K562 (cell line): ENCODE measurements around the gene TP73. TPM values are rescaled to one million over a fixed set of nuclear protein-coding genes. Genes with fewer than 3 reads are reported as not detected.

ENCODE experiments used
- ELF2 ChIP-seq: fragments of 250-450 bp; sonication (Bioruptor Pico); IDR thresholded peaks from 2 replicates; pipeline ENCODE4 v1.5.0; 2021; ENCODE audit warnings: mild to moderate bottlenecking
- FOSL1 ChIP-seq: fragments of 200-800 bp; sonication (Bioruptor generic); conservative IDR thresholded peaks from 2 replicates; pipeline ENCODE4 v1.6.1; 2016; ENCODE audit warnings: missing genetic modification characterization, missing compliant biosample characterization
- GATAD2B ChIP-seq: fragments of 450-650 bp; IDR thresholded peaks from 2 replicates; pipeline ENCODE4 v1.6.1; 2017; ENCODE audit warnings: mild to moderate bottlenecking, borderline replicate concordance
- HDAC3 ChIP-seq: fragments of 450-650 bp; IDR thresholded peaks from 2 replicates; pipeline ENCODE4 v1.6.1; 2018; ENCODE audit warnings: borderline replicate concordance, mild to moderate bottlenecking, moderate library complexity; ENCODE audit not compliant: partially characterized antibody
- HNRNPH1 ChIP-seq: fragments of 200-400 bp; formaldehyde crosslinking; optimal IDR thresholded peaks from 2 replicates; pipeline ENCODE3; 2017; ENCODE audit warnings: low read depth, mild to moderate bottlenecking, low read length, moderate library complexity
- NONO ChIP-seq, 2 experiments: fragments of 200-400 bp in 1 of 2; fragments of 450-650 bp in 1 of 2; formaldehyde crosslinking in 1 of 2; IDR thresholded peaks; 2 replicates each; pipeline ENCODE4 v1.6.1; 2017; ENCODE audit warnings: low read depth in 2 of 2, mild to moderate bottlenecking in 2 of 2, moderate library complexity in 2 of 2, low read length in 1 of 2
- ZFP30 ChIP-seq: fragments of 250-450 bp; sonication (Bioruptor Pico); IDR thresholded peaks from 2 replicates; pipeline ENCODE4 v1.8.0; 2022; ENCODE audit warnings: moderate library complexity, mild to moderate bottlenecking, inconsistent platforms, borderline replicate concordance
- ZNF133 ChIP-seq: fragments of 250-450 bp; sonication (Bioruptor Pico); IDR thresholded peaks from 2 replicates; pipeline ENCODE4 v1.4.0; 2020; ENCODE audit warnings: mild to moderate bottlenecking
- ZNF217 ChIP-seq: sonication (generic); formaldehyde crosslinking; IDR thresholded peaks from 2 replicates; pipeline ENCODE4 v1.8.0; 2022; ENCODE audit warnings: mild to moderate bottlenecking, missing genetic modification reagents
- ZNF324 ChIP-seq: fragments of 250-450 bp; sonication (Bioruptor Pico); IDR thresholded peaks from 2 replicates; pipeline ENCODE4 v1.4.0; 2020; ENCODE audit warnings: mild to moderate bottlenecking
- polyA plus RNA-seq, 8 experiments: library from polyadenylated mRNA; depleted of rRNA in 4 of 8; stranded (reverse) in 5 of 8; unstranded in 3 of 8; fragments of >200 nt; fragmentation: Nextera tagmentation in 2 of 8; fragmentation: Illumina TruSeq in 1 of 8; extraction: Ambion mirVana in 2 of 8; extraction: Trizol in 1 of 8; gene quantifications; 2 replicates each; pipeline versions ENCODE4 v1.2.1 to v1.2.3, GENCODE V29; 2011 to 2014; ENCODE audit warnings: inconsistent platforms in 1 of 8, missing spikeins in 1 of 8
- total RNA-seq, 7 experiments: library from RNA; depleted of rRNA in 6 of 7; stranded (reverse); fragments of >200 nt in 6 of 7; fragmentation: Illumina TruSeq in 2 of 7; extraction: Trizol in 2 of 7; gene quantifications; 2 replicates each; pipeline versions ENCODE4 v1.2.1 to v1.2.3, GENCODE V29; 2011 to 2021; ENCODE audit warnings: low replicate concordance in 1 of 7
- TF ChIP-seq, protein P1 (sequence below): sonication (generic); formaldehyde crosslinking; IDR thresholded peaks from 2 replicates; pipeline ENCODE4 v1.8.0; 2023; ENCODE audit warnings: mild to moderate bottlenecking, missing genetic modification reagents
- TF ChIP-seq, protein P2 (sequence below): sonication (generic); formaldehyde crosslinking; IDR thresholded peaks from 2 replicates; pipeline ENCODE4 v1.8.0; 2022; ENCODE audit warnings: mild to moderate bottlenecking, missing genetic modification reagents
- TF ChIP-seq, protein P3 (sequence below): fragments of 250-450 bp; sonication (Bioruptor Pico); IDR thresholded peaks from 2 replicates; pipeline ENCODE4 v1.9.0; 2021; ENCODE audit warnings: mild to moderate bottlenecking, inconsistent platforms
- TF ChIP-seq, protein P4 (sequence below): fragments of 450-650 bp; IDR thresholded peaks from 2 replicates; pipeline ENCODE4 v1.6.1; 2016; ENCODE audit warnings: borderline replicate concordance
- TF ChIP-seq, protein P5 (sequence below): fragments of 250-450 bp; sonication (Bioruptor Pico); IDR thresholded peaks from 2 replicates; pipeline ENCODE4 v1.5.0; 2022; ENCODE audit warnings: mild to moderate bottlenecking

TP73 gene
- total and polyA plus RNA-seq, 9 of the 15 experiments (the other 6 are each of a cell fraction or from before 2014, with no cell fraction given): 0.07 to 1.6 (median 0.40) TPM; not detected in 2

DNA sequence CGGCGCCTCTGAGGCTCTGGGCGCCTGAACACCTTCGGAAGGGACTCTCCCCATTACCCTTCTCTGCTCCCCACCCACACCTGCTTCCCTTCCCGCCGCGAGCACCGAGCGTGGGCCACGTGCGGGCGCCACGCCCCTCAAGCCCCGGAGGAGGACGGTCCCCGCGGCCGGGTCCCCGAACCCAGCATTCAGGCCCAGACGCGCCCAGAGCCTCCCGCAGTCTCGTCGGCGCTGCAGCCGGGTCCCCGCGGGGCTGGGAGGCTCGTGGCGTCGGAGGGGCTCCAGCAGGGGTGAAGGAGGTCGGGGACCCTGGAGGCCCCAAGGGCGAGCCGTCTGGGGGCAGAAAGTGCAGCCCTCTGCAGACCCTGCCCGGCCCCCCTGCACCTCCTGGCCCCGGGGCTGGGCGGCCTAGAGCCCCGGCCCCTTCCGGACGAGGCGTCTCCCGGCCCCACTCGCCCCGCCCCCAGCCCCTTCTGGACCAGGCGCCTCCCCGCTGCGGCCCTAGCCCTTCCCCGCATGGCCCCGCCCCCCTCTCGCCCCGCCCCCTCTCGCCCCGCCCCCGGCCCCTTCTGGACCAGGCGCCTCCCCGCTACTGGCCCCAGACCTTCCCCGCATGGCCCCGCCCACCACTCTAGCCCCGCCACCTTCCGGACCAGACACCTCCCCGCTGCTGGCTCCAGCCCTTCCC lies 119.9 kb downstream of the TP73 start (continued):
- TF ChIP-seq, protein P1, sequence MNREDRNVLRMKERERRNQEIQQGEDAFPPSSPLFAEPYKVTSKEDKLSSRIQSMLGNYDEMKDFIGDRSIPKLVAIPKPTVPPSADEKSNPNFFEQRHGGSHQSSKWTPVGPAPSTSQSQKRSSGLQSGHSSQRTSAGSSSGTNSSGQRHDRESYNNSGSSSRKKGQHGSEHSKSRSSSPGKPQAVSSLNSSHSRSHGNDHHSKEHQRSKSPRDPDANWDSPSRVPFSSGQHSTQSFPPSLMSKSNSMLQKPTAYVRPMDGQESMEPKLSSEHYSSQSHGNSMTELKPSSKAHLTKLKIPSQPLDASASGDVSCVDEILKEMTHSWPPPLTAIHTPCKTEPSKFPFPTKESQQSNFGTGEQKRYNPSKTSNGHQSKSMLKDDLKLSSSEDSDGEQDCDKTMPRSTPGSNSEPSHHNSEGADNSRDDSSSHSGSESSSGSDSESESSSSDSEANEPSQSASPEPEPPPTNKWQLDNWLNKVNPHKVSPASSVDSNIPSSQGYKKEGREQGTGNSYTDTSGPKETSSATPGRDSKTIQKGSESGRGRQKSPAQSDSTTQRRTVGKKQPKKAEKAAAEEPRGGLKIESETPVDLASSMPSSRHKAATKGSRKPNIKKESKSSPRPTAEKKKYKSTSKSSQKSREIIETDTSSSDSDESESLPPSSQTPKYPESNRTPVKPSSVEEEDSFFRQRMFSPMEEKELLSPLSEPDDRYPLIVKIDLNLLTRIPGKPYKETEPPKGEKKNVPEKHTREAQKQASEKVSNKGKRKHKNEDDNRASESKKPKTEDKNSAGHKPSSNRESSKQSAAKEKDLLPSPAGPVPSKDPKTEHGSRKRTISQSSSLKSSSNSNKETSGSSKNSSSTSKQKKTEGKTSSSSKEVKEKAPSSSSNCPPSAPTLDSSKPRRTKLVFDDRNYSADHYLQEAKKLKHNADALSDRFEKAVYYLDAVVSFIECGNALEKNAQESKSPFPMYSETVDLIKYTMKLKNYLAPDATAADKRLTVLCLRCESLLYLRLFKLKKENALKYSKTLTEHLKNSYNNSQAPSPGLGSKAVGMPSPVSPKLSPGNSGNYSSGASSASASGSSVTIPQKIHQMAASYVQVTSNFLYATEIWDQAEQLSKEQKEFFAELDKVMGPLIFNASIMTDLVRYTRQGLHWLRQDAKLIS: peak; percentile 75; the same call in 1 of the 2 replicates
- TF ChIP-seq FOSL1 (tag) (no peak), ZNF324 (CRISPR knock-in tag) (0 out of 2 replicates have a peak, but pooled peaks have one; percentile 32), ELF2 (peak; percentile 53; the same call in 1 of the 2 replicates), HNRNPH1 (no peak), GATAD2B (peak; percentile 23), NONO (IDR thresholded peaks at IDR 0.05; ENCODE audit: low read depth in 2 of 2, low read length in 1 of 2) (0 out of 4 replicates have a peak, but pooled peaks of 1 of the 2 experiments have one; percentile 38), HDAC3 (no peak), ZNF133 (CRISPR knock-in tag) (no peak), ZFP30 (CRISPR knock-in tag) (no peak), ZNF217 (CRISPR knock-in tag) (peak; percentile 70; the same call in 1 of the 2 replicates)
- TF ChIP-seq, protein P2, sequence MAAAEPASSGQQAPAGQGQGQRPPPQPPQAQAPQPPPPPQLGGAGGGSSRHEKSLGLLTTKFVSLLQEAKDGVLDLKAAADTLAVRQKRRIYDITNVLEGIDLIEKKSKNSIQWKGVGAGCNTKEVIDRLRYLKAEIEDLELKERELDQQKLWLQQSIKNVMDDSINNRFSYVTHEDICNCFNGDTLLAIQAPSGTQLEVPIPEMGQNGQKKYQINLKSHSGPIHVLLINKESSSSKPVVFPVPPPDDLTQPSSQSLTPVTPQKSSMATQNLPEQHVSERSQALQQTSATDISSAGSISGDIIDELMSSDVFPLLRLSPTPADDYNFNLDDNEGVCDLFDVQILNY (CRISPR knock-in tag): no peak
- TF ChIP-seq, protein P3, sequence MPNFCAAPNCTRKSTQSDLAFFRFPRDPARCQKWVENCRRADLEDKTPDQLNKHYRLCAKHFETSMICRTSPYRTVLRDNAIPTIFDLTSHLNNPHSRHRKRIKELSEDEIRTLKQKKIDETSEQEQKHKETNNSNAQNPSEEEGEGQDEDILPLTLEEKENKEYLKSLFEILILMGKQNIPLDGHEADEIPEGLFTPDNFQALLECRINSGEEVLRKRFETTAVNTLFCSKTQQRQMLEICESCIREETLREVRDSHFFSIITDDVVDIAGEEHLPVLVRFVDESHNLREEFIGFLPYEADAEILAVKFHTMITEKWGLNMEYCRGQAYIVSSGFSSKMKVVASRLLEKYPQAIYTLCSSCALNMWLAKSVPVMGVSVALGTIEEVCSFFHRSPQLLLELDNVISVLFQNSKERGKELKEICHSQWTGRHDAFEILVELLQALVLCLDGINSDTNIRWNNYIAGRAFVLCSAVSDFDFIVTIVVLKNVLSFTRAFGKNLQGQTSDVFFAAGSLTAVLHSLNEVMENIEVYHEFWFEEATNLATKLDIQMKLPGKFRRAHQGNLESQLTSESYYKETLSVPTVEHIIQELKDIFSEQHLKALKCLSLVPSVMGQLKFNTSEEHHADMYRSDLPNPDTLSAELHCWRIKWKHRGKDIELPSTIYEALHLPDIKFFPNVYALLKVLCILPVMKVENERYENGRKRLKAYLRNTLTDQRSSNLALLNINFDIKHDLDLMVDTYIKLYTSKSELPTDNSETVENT (CRISPR knock-in tag): peak; percentile 85
- TF ChIP-seq, protein P4, sequence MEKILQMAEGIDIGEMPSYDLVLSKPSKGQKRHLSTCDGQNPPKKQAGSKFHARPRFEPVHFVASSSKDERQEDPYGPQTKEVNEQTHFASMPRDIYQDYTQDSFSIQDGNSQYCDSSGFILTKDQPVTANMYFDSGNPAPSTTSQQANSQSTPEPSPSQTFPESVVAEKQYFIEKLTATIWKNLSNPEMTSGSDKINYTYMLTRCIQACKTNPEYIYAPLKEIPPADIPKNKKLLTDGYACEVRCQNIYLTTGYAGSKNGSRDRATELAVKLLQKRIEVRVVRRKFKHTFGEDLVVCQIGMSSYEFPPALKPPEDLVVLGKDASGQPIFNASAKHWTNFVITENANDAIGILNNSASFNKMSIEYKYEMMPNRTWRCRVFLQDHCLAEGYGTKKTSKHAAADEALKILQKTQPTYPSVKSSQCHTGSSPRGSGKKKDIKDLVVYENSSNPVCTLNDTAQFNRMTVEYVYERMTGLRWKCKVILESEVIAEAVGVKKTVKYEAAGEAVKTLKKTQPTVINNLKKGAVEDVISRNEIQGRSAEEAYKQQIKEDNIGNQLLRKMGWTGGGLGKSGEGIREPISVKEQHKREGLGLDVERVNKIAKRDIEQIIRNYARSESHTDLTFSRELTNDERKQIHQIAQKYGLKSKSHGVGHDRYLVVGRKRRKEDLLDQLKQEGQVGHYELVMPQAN: peak; percentile 85
- TF ChIP-seq, protein P5, sequence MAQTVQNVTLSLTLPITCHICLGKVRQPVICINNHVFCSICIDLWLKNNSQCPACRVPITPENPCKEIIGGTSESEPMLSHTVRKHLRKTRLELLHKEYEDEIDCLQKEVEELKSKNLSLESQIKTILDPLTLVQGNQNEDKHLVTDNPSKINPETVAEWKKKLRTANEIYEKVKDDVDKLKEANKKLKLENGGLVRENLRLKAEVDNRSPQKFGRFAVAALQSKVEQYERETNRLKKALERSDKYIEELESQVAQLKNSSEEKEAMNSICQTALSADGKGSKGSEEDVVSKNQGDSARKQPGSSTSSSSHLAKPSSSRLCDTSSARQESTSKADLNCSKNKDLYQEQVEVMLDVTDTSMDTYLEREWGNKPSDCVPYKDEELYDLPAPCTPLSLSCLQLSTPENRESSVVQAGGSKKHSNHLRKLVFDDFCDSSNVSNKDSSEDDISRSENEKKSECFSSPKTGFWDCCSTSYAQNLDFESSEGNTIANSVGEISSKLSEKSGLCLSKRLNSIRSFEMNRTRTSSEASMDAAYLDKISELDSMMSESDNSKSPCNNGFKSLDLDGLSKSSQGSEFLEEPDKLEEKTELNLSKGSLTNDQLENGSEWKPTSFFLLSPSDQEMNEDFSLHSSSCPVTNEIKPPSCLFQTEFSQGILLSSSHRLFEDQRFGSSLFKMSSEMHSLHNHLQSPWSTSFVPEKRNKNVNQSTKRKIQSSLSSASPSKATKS (CRISPR knock-in tag): no peak
